GM12878 (cell line): ENCODE data around the gene AFAP1. TPM values are rescaled to one million over a fixed set of nuclear protein-coding genes. Genes with fewer than 3 reads are reported as not detected.

Source experiments
- ATAC-seq: fragments of 200-7000 bp; cut with Tn5 transposase; 3 replicates; pipeline ENCODE4 v1.9.1; 2020; ENCODE audit warnings: mild to moderate bottlenecking, moderate library complexity
- BruUV-seq: library from RNA; stranded (reverse); fragments of 400-500 nt; replicated peaks from 2 replicates; lab custom pipeline; 2021; lab: Mats Ljungman, UMichigan
- CTCF ChIA-PET: fragments of 300-600 bp; sonication (Branson Sonifier 250); formaldehyde crosslinking; extraction: SDS; loops from one replicate; lab custom pipeline; 2021; ENCODE audit warnings: inconsistent platforms; lab: Yijun Ruan, JAX
- POLR2A ChIA-PET: fragments of 350-600 bp; formaldehyde crosslinking; extraction: SDS; loops from one replicate; lab custom pipeline; 2021; ENCODE audit warnings: inconsistent platforms; lab: Charles Lee
- RAD21 ChIA-PET: fragments of 300-600 bp; sonication (Branson Sonifier 250); formaldehyde crosslinking; loops from one replicate; lab custom pipeline; 2023; ENCODE audit warnings: antibody characterized with exemption; ENCODE audit not compliant: unreplicated experiment; lab: Charles Lee
- SMC1A ChIA-PET: fragments of 300-600 bp; sonication (Branson Sonifier 250); formaldehyde crosslinking; loops from one replicate; lab custom pipeline; 2023; ENCODE audit not compliant: unreplicated experiment, uncharacterized antibody; lab: Charles Lee
- DNase-seq: peaks from one replicate; pipeline ENCODE4 v3.0.0-alpha.2; 2011; ENCODE audit warnings: low read depth, low spot score
- FAIRE-seq: peaks from 3 replicates; lab custom pipeline; 2011; peaks lifted over from hg19 to GRCh38; lab: Jason Lieb, UNC
- H2AFZ ChIP-seq: 2 replicates; pipeline ENCODE4 v1.6.0; 2011; ENCODE audit warnings: low read depth, low read length, control low read depth; ENCODE audit not compliant: control insufficient read depth
- H3K27ac ChIP-seq: 2 replicates; pipeline ENCODE4 v1.5.1; 2011; ENCODE audit warnings: control low read depth; ENCODE audit not compliant: control insufficient read depth, insufficient read depth
- H3K27me3 ChIP-seq, 2 experiments: replicated peaks in 1 of 2; 2 replicates each; pipeline versions ENCODE4 v1.6.0 to v1.6.1; 2011; ENCODE audit warnings: low read length in 1 of 2; ENCODE audit not compliant: control insufficient read depth in 2 of 2, insufficient read depth in 2 of 2
- H3K36me3 ChIP-seq, 2 experiments: 2 replicates each; pipeline ENCODE4 v1.5.1; 2011; ENCODE audit warnings: low read length in 1 of 2; ENCODE audit not compliant: control insufficient read depth in 2 of 2, insufficient read depth in 2 of 2
- H3K4me1 ChIP-seq: 2 replicates; pipeline ENCODE4 v1.6.1; 2011; ENCODE audit warnings: mild to moderate bottlenecking, low read length, moderate library complexity, mixed read lengths; ENCODE audit not compliant: control insufficient read depth, insufficient read depth
- H3K4me2 ChIP-seq: 2 replicates; pipeline ENCODE4 v1.6.0; 2011; ENCODE audit warnings: control low read depth; ENCODE audit not compliant: control insufficient read depth, insufficient read depth
- H3K4me3 ChIP-seq: fragments of 200-600 bp; sonication (generic); 2 replicates; pipeline ENCODE4 v1.5.1; 2016
- H3K79me2 ChIP-seq: 2 replicates; pipeline ENCODE4 v1.6.0; 2011; ENCODE audit warnings: low read length; ENCODE audit not compliant: control insufficient read depth, insufficient read depth
- H3K9ac ChIP-seq: 2 replicates; pipeline ENCODE4 v1.8.0; 2011; ENCODE audit warnings: low read length, control low read depth, mixed read lengths; ENCODE audit not compliant: control insufficient read depth, insufficient read depth
- H3K9me3 ChIP-seq: replicated peaks from 3 replicates; pipeline ENCODE4 v1.5.1; 2011; ENCODE audit warnings: mild to moderate bottlenecking, low read length; ENCODE audit not compliant: control insufficient read depth, insufficient read depth
- H4K20me1 ChIP-seq: 2 replicates; pipeline ENCODE4 v1.6.0; 2011; ENCODE audit not compliant: control insufficient read depth, insufficient read depth
- ATF2 ChIP-seq: IDR thresholded peaks from 2 replicates; pipeline ENCODE4 v1.6.1; 2012; ENCODE audit warnings: low read length, inconsistent platforms
- E2F4 ChIP-seq: IDR thresholded peaks from 2 replicates; pipeline ENCODE4 v1.6.1; 2012; ENCODE audit warnings: low read depth, low read length, improper control_type of control experiment
- EGR1 ChIP-seq, 2 experiments: IDR thresholded peaks; 1 replicate in 1 of 2; 2 replicates in 1 of 2; pipeline ENCODE4 v1.6.1; 2011 to 2012; ENCODE audit warnings: low read depth in 2 of 2, low read length in 2 of 2, borderline replicate concordance in 1 of 2, mild to moderate bottlenecking in 1 of 2, moderate library complexity in 1 of 2
- FOXK2 ChIP-seq: fragments of 450-650 bp; IDR thresholded peaks from 2 replicates; pipeline ENCODE4 v1.6.1; 2017; ENCODE audit warnings: mild to moderate bottlenecking, moderate library complexity
- FOXM1 ChIP-seq: IDR thresholded peaks from 2 replicates; pipeline ENCODE4 v1.6.1; 2012; ENCODE audit warnings: low read depth, mild to moderate bottlenecking, inconsistent platforms, low read length, moderate library complexity
- HDGF ChIP-seq: fragments of 450-650 bp; IDR thresholded peaks from 2 replicates; pipeline ENCODE4 v1.6.1; 2016; ENCODE audit warnings: antibody characterized with exemption
- HSF1 ChIP-seq: fragments of 150-350 bp; IDR thresholded peaks from 2 replicates; pipeline ENCODE4 v1.6.1; 2014; ENCODE audit warnings: mild to moderate bottlenecking, low read depth, low read length
- JUND ChIP-seq: IDR thresholded peaks from 2 replicates; pipeline ENCODE4 v1.6.1; 2012; ENCODE audit warnings: low read depth, mild to moderate bottlenecking, low read length, improper control_type of control experiment, moderate library complexity
- MTA2 ChIP-seq: fragments of 450-650 bp; IDR thresholded peaks from 2 replicates; pipeline ENCODE4 v1.6.1; 2016; ENCODE audit warnings: low read depth, mild to moderate bottlenecking, moderate library complexity
- MXI1 ChIP-seq: fragments of 150-350 bp; IDR thresholded peaks from 2 replicates; pipeline ENCODE4 v1.6.1; 2011; ENCODE audit warnings: low read depth, mild to moderate bottlenecking, inconsistent platforms, low read length, improper control_type of control experiment
- NR2F1 ChIP-seq: fragments of 450-650 bp; conservative IDR thresholded peaks from 2 replicates; pipeline ENCODE4 v1.6.1; 2017; ENCODE audit warnings: mild to moderate bottlenecking
- PML ChIP-seq: IDR thresholded peaks from 2 replicates; pipeline ENCODE4 v1.6.1; 2012; ENCODE audit warnings: low read length, inconsistent platforms
- POLR2AphosphoS2 ChIP-seq: IDR thresholded peaks from 2 replicates; pipeline ENCODE4 v1.6.1; 2011; ENCODE audit warnings: low read depth, mild to moderate bottlenecking, low read length, improper control_type of control experiment, moderate library complexity
- RFX5 ChIP-seq: IDR thresholded peaks from 2 replicates; pipeline ENCODE4 v1.6.1; 2011; ENCODE audit warnings: low read depth, low read length, improper control_type of control experiment
- YY1 ChIP-seq: IDR thresholded peaks from 2 replicates; pipeline ENCODE4 v1.6.1; 2011; ENCODE audit warnings: low read depth, mild to moderate bottlenecking, low read length
- ZNF24 ChIP-seq: fragments of 450-650 bp; IDR thresholded peaks from 2 replicates; pipeline ENCODE4 v1.6.1; 2017; ENCODE audit warnings: antibody characterized with exemption, mild to moderate bottlenecking
- ZZZ3 ChIP-seq: IDR thresholded peaks from 2 replicates; pipeline ENCODE4 v1.6.1; 2011; ENCODE audit warnings: low read depth; ENCODE audit not compliant: control insufficient read depth, insufficient read length
- WGBS: methylation state at CpG from one replicate; pipeline ENCODE4 v1.1.6; 2016; ENCODE audit warnings: low lambda C conversion rate; ENCODE audit not compliant: insufficient replicate concordance, insufficient coverage; ENCODE audit errors: missing lambda C conversion rate; 5-methylcytosine and 5-hydroxymethylcytosine counted together
- in situ Hi-C: fragments of 300-500 bp; cut with MboI; formaldehyde crosslinking; loops from 9 replicates; pipeline ENCODE4 v1.14.3; 2018; ENCODE audit warnings: mixed read lengths
- intact Hi-C: fragments of 100-400 bp; cut with micrococcal nuclease; formaldehyde crosslinking; loops from one replicate; pipeline ENCODE4 v1.14.2; 2022; ENCODE audit not compliant: unreplicated experiment
- polyA plus RNA-seq, 11 experiments: library from polyadenylated mRNA; depleted of rRNA in 4 of 11; unstranded in 6 of 11; stranded (reverse) in 5 of 11; fragments of >200 nt; fragmentation: Nextera tagmentation in 4 of 11; fragmentation: Illumina TruSeq in 1 of 11; extraction: Ambion mirVana in 4 of 11; extraction: Trizol in 1 of 11; gene quantifications; 1 replicate in 1 of 11; 2 replicates in 10 of 11; pipeline versions ENCODE4 v1.2.1 to v1.2.3, GENCODE V29; 2011 to 2016; ENCODE audit warnings: inconsistent platforms in 2 of 11, missing spikeins in 2 of 11, low read depth in 1 of 11
- total RNA-seq, 4 experiments: library from RNA; depleted of rRNA in 3 of 4; stranded (reverse); fragments of >200 nt in 3 of 4; fragmentation: Illumina TruSeq in 1 of 4; extraction: Trizol in 1 of 4; gene quantifications; 2 replicates each; pipeline versions ENCODE4 v1.2.1 to v1.2.3, GENCODE V29; 2013 to 2021
- TF ChIP-seq, protein P1 (sequence below): fragments of 150-350 bp; IDR thresholded peaks from 2 replicates; pipeline ENCODE4 v1.6.1; 2016; ENCODE audit warnings: low read depth, low read length

Gene AFAP1
- total and polyA plus RNA-seq, 10 of the 15 experiments (the other 5 are each of a cell fraction or from before 2014, with no cell fraction given) = 0.02 to 0.23 (median 0.09) TPM; not detected in 1

- TF ChIP-seq, protein P1, sequence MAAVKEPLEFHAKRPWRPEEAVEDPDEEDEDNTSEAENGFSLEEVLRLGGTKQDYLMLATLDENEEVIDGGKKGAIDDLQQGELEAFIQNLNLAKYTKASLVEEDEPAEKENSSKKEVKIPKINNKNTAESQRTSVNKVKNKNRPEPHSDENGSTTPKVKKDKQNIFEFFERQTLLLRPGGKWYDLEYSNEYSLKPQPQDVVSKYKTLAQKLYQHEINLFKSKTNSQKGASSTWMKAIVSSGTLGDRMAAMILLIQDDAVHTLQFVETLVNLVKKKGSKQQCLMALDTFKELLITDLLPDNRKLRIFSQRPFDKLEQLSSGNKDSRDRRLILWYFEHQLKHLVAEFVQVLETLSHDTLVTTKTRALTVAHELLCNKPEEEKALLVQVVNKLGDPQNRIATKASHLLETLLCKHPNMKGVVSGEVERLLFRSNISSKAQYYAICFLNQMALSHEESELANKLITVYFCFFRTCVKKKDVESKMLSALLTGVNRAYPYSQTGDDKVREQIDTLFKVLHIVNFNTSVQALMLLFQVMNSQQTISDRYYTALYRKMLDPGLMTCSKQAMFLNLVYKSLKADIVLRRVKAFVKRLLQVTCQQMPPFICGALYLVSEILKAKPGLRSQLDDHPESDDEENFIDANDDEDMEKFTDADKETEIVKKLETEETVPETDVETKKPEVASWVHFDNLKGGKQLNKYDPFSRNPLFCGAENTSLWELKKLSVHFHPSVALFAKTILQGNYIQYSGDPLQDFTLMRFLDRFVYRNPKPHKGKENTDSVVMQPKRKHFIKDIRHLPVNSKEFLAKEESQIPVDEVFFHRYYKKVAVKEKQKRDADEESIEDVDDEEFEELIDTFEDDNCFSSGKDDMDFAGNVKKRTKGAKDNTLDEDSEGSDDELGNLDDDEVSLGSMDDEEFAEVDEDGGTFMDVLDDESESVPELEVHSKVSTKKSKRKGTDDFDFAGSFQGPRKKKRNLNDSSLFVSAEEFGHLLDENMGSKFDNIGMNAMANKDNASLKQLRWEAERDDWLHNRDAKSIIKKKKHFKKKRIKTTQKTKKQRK = no peak
- TF ChIP-seq FOXM1 (no peak), NR2F1 (no peak), ATF2 (peak; percentile 79)
Measured at GRCh38 chr4:7831330-7831729, 108.3 kb downstream of the AFAP1 start (continued).

GRCh38 chr4:7830747-7831146, 108.9 kb downstream of the AFAP1 start:
- intact Hi-C loops = no loop called here
- Histone ChIP-seq H3K79me2 (no peaks in the 10 kb centered on the region), H3K9ac (no peak overlapping the region), H2AFZ (no peak overlapping the region), H3K27ac (no peak overlapping the region), H3K9me3 (no peaks in the 10 kb centered on the region; the same call in 2 of the 3 replicates), H3K36me3 (no peaks in the 10 kb centered on the region), H3K4me3 (no peak overlapping the region), H3K4me1 (no peaks in the 10 kb centered on the region), H3K4me2 (no peak overlapping the region), H4K20me1 (no peaks in the 10 kb centered on the region), H3K27me3 (no peaks in the 10 kb centered on the region)
- BruUV-seq = no TSS peak
- ChIA-PET CTCF (interaction anchor here (0.5 to 1.4 kb wide), 2 partner anchors 11 to 28 kb away, joined by 3 read pairs; no protein-coding TSS in a partner anchor), RAD21 (no interaction called here), POLR2A (no interaction called here), SMC1A (interaction anchor here (1.0 kb wide), 1 partner anchor 19 kb away, joined by 3 read pairs; no protein-coding TSS in a partner anchor)
- ATAC-seq (no peak), DNase-seq (no peak), FAIRE-seq (no peak)
- 26% methylated on average over 2 of the region's 2 CpGs for WGBS
- in situ Hi-C loops = no loop called here
- TF ChIP-seq ZNF24 = no peak
- no peak for TF ChIP-seq YY1
- TF ChIP-seq PML = no peak
- TF ChIP-seq MXI1 = no peak
- TF ChIP-seq FOXK2 = no peak
- no peak for TF ChIP-seq ZZZ3
- TF ChIP-seq POLR2AphosphoS2 = no peak
- TF ChIP-seq EGR1 (IDR thresholded peaks at IDR 0.05; ENCODE audit: borderline replicate concordance in 1 of 2, low read depth in 2 of 2, low read length in 2 of 2) = no peak
- TF ChIP-seq HSF1 = no peak
- no peak for TF ChIP-seq MTA2
- no peak for TF ChIP-seq RFX5
- TF ChIP-seq JUND = no peak
- no peak for TF ChIP-seq E2F4
- TF ChIP-seq HDGF = no peak
